SH-SY5Y (cell line): ENCODE data around the gene PCSK7.

Experiments
- GATA2 ChIP-seq: IDR thresholded peaks from 2 replicates; pipeline ENCODE4 v1.6.1; 2011; ENCODE audit warnings: mild to moderate bottlenecking, low read depth, low read length
- GATA3 ChIP-seq: IDR thresholded peaks from 2 replicates; pipeline ENCODE4 v1.6.1; 2011; ENCODE audit warnings: low read depth, mild to moderate bottlenecking, low read length, moderate library complexity

GRCh38 chr11:117187799-117188481 lies 43.9 kb downstream of the PCSK7 start:
- TF ChIP-seq GATA2 (no peak), GATA3 (no peak)
